ENCODE measurements around the gene TUBB3. TPM values are rescaled to one million over a fixed set of nuclear protein-coding genes. Genes with fewer than 3 reads are reported as not detected.
A peak's percentile ranks its signal among the peaks of the same experiment; 100 is the strongest.
"Not testable (repeated sequence)": the region's sequence is repeated elsewhere in the genome, so short reads cannot be mapped to it uniquely, and the experiment has no call there.

The TUBB3 gene
- 2.2 and 2.6 TPM in 2 replicates for total RNA-seq

DNA sequence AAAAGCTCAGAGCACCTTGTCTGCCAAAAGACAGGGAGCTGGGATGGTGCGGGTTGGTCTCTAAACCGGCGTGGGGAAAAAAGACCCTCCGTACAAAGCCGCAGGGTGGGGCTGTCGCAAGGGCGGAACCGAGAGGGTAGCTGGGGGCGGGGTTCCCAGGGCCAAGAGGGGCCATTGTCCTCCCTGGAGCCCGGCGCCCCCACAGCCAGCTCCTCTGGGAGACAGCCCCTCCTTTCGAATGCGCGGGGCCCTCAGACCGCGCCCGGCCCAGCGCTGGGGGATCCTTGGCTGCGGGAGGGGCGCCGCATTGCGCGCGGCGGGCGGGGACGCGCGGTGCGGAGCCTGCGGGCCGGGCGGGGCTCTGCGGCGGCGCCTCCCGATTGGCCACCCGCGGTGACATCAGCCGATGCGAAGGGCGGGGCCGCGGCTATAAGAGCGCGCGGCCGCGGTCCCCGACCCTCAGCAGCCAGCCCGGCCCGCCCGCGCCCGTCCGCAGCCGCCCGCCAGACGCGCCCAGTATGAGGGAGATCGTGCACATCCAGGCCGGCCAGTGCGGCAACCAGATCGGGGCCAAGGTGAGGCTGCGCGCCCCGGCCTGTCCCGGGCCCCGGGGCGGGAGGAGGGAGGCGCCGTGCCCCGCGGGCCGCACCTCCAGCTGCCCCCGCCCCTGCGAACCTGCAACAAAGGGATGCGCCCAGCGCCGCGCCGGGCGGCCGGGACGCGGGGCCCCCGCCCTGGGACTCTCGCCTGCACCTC lies at the start of gene TUBB3:
Gene TUBB3 (plus strand): TSS at position 459 of the 756 bp plus-strand sequence. CDS start 60 bp downstream, at position 519.
- peak; percentile 92 for DNase-seq
- Mint-ChIP-seq H3K4me3 (peak within 1 kb of the TSS; percentile 83), H3K4me1 (peaks cover 25% of the 10 kb centered on the region), H3K9me3 (no peaks in the 10 kb centered on the region), H3K27ac (peak within 1 kb of the TSS; percentile 10), H3K27me3 (peaks cover 19% of the 10 kb centered on the region), H3K36me3 (ENCODE audit: low read depth) (no peaks in the 10 kb centered on the region)
- intact Hi-C loops (cut with micrococcal nuclease): loop anchor here (2.0 to 5.0 kb wide), 3 partner anchors 106 to 221 kb away; partner anchors contain the start of genes FANCA, SPATA2L, VPS9D1 and ZNF276

DNA sequence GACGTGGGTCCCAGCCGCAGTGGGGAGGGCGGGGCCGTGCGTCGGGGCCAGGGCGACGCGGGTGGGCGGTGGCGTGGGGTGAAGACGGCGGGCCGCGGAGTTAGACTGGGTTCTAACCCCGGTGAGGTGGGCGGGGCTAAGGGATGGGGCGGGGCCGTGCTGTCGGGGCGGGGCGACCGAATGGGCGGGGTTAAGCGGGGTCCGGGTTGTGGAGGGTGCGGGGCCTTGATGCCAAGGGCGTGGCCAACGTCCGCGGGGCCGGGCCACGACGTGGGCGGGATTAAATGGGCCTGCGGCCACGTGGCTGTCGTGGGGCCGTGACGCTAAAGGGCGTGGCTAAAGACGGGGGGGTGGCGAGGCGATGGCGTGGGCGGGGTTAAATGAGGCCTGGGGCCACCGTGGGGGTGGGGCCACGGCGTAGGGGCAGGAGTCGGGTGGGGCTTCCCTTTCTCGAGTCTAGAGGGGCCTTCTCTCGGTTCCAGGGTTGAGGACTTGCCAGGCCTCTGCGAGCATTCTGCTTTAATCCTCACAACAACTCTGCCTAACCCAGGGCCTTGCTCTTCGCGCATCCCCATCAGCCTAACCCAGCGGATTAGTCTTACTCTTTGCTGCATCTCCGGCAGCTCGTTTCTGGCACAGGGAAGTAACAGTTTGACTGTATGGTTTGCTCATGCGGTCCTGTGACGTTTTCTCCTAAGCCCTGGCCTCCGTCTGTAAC lies 49.0 kb upstream of the TUBB3 start:
- DNase-seq: peak; percentile 97
- peak overlapping the region; percentile 92 for H3K4me3 Mint-ChIP-seq
- H3K9me3 Mint-ChIP-seq: peaks cover 4% of the 10 kb centered on the region
- H3K27ac Mint-ChIP-seq: peak overlapping the region; percentile 98
- no peaks in the 10 kb centered on the region for H3K27me3 Mint-ChIP-seq
- peaks cover 13% of the 10 kb centered on the region for H3K4me1 Mint-ChIP-seq
- peaks cover 43% of the 10 kb centered on the region for H3K36me3 Mint-ChIP-seq (ENCODE audit: low read depth)
- intact Hi-C loops (cut with micrococcal nuclease): loop anchor here (1.0 to 5.0 kb wide), 2 partner anchors 53 to 58 kb away; partner anchors contain the start of gene FANCA

DNA sequence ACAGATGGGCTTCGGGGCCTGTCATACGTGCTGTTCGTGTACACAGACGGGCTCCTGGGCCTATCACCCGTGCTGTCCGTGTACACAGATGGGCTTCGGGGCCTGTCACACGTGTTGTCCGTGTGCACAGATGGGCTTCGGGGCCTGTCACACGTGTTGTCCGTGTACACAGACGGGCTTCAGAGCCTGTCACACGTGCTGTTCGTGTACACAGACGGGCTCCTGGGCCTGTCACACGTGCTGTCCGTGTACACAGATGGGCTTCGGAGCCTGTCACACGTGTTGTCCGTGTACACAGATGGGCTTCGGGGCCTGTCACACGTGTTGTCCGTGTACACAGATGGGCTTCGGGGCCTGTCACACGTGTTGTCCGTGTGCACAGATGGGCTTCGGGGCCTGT lies 44.0 kb upstream of the TUBB3 start:
- H3K27me3 Mint-ChIP-seq; DNase-seq; H3K4me3 Mint-ChIP-seq; intact Hi-C loops (cut with micrococcal nuclease); H3K27ac Mint-ChIP-seq; H3K9me3 Mint-ChIP-seq: not testable (repeated sequence)
- H3K36me3 Mint-ChIP-seq (ENCODE audit: low read depth): peaks cover 54% of the 10 kb centered on the region
- peaks cover 11% of the 10 kb centered on the region for H3K4me1 Mint-ChIP-seq

DNA sequence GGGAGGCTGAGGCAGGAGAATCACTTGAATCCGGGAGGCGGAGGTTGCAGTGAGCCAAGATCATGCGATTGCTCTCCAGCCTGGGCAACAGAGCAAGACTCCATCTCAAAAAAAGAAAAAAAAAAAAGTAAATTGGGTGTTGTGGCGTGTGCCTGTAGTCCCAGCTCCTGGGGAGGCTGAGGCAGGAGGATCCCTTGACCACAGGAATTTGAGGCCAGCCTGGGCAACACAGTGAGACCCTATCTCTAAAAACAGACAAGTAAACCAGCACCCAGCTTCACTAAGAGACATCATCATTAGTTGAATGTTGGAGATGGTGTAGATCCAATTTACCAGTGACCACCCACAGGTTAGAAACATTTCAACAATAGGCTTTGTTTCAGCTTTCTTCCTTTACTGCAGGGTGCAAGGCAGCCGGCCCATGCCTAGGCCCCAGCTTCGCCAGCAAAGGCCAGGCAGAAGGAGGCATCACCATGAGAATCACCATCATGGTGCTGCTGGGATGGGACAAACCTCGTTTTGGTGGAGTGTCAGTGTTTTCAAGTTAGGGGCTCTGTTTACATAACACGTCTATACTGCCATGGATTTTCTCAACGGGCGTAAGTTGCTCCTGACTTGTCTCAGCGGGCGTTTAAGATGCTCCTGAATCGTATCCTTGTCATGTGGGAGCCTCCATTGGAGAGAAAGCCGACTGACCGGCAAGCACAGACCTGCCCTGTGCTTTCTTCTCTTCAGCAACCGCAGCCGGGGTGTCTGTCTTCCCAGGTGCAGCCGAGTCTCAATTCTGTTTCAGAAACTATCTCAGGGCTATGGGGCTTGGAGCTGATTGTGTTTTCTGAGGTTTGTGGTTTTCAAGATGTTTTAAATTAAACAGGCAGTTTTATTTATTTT lies 42.4 kb upstream of the TUBB3 start:
- Mint-ChIP-seq H3K4me1 (peaks cover 8% of the 10 kb centered on the region), H3K9me3 (no peaks in the 10 kb centered on the region), H3K4me3 (no peak overlapping the region), H3K27ac (no peak overlapping the region), H3K27me3 (no peaks in the 10 kb centered on the region), H3K36me3 (ENCODE audit: low read depth) (peaks cover 55% of the 10 kb centered on the region)
- intact Hi-C loops (cut with micrococcal nuclease): no loop called here
- peak; percentile 54 for DNase-seq

DNA sequence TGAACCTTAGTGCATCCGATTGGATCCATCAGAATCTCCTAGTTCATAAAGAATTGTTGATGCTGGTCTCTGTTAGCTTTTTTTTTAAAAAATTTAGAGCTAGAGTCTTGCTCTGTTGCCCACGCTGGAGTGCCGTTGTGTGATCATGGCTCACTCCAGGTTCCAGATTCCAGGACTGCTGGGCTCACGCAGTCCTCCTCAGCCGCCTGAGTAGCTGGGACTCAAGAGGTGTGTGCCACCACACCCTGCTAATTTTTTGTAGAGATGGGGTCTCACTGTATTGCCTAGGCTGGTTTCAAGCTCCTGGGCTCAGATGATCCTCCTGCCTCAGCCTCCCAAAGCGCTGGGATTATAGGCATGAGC lies 41.8 kb upstream of the TUBB3 start:
- no peaks in the 10 kb centered on the region for H3K9me3 Mint-ChIP-seq

DNA sequence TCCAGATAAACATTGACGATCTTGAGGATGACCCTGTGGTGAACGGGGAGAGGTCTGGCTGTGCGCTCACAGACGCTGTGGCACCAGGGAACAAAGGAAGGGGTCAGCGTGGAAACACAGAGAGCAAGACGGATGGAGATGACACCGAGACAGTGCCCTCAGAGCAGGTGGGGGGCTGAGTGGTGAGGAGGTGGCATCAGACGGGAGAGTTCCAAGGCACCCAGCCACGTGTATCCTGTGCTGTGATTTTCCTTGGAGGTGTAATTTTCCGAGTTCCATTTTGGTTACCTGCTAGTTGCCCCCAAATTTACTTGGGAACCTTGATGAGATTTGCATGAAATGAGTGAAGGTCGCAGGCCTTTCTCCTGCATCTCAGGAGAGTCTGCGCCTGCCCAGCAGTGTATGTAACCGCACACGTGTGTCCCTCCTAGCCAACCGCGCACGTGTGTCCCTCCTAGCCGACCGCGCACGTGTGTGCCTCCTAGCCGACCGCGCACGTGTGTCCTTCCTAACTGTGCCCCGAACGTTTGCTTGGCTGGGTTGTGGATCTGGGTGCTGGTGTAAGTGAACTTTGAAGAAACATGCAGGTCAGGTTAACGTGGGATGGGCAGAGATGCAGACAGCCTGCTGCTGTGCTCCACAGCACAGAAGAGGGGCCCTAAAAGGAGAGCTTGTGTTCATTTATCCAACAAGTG lies 39.6 kb upstream of the TUBB3 start:
- Mint-ChIP-seq H3K4me1 (peaks cover 7% of the 10 kb centered on the region), H3K9me3 (no peaks in the 10 kb centered on the region), H3K27ac (no peak overlapping the region), H3K27me3 (no peaks in the 10 kb centered on the region), H3K4me3 (no peak overlapping the region), H3K36me3 (ENCODE audit: low read depth) (peaks cover 60% of the 10 kb centered on the region)
- intact Hi-C loops (cut with micrococcal nuclease): no loop called here
- DNase-seq: no peak

More for the DNA sequence above, 41.8 kb upstream of the TUBB3 start:
- no peaks in the 10 kb centered on the region for H3K27me3 Mint-ChIP-seq
- peaks cover 8% of the 10 kb centered on the region for H3K4me1 Mint-ChIP-seq
- no peak overlapping the region for H3K27ac Mint-ChIP-seq
- peaks cover 55% of the 10 kb centered on the region for H3K36me3 Mint-ChIP-seq (ENCODE audit: low read depth)
- DNase-seq: no peak
- no peak overlapping the region for H3K4me3 Mint-ChIP-seq
- intact Hi-C loops (cut with micrococcal nuclease): no loop called here

DNA sequence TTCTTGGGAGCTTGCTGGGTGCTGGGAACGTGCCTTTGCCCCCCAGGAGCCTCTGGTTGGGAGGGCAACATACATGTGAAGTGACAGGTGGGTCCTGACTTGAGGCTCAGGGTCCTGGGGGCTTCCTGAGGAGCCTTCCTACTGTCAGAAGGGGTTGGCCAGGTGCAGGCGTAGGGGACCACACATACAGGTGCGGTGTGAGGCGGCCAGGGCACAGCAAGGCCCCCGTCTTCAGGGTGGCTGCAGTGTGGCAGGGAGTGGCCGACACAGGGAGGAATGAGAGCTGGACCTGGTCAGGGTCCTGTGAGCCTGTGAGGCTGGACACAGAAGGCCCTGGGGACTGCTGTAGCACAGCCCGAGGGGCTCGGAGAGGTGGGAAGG lies 39.1 kb upstream of the TUBB3 start:
- intact Hi-C loops (cut with micrococcal nuclease): no loop called here
- DNase-seq: no peak
- Mint-ChIP-seq H3K27me3 (no peaks in the 10 kb centered on the region), H3K4me3 (no peak overlapping the region), H3K4me1 (peaks cover 7% of the 10 kb centered on the region), H3K36me3 (ENCODE audit: low read depth) (peaks cover 57% of the 10 kb centered on the region), H3K27ac (no peak overlapping the region), H3K9me3 (no peaks in the 10 kb centered on the region)

DNA sequence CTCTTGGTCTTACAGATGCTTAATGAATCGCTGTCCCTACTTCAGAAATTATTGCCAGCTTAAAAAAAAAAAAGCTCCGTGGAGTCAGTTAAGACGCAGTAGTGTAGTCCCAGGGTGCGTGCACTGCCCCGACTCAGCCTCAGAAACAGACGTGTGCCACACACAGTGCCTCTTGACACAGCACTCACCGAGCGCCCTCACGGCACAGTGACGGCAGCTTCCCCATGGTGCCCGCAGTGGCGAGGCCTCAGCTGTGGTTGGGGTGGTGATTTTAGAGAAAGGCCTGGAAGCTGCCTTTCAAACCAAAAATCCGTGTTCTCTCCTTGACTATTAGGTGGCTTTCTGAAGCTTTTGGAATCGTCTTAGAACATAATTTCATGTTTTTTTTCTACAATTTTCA lies 35.9 kb upstream of the TUBB3 start:
- Mint-ChIP-seq H3K9me3 (no peaks in the 10 kb centered on the region), H3K4me1 (peaks cover 11% of the 10 kb centered on the region), H3K27me3 (no peaks in the 10 kb centered on the region), H3K4me3 (no peak overlapping the region), H3K36me3 (ENCODE audit: low read depth) (peaks cover 66% of the 10 kb centered on the region), H3K27ac (no peak overlapping the region)
- no peak for DNase-seq
- intact Hi-C loops (cut with micrococcal nuclease): no loop called here

DNA sequence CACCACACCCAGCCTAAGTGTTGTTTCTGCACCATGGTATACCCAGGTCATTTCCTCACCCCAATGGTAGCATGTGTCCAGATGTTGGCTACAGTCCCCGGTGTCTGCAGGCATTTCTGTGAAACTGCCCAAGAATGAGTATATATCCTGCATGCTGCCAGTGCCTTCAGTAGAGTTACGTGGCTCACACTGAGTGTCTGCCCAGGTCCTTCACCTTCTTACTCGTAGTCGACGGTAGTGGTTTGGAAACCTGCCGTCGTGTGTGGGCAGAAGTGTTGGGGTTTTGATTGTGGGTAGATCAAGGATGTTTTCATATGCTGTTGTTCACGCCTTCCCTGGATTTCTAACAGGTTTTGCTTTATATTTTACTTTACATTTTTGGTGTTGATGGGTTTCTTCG lies 32.9 kb upstream of the TUBB3 start:
- no peak for DNase-seq
- peaks cover 10% of the 10 kb centered on the region for H3K4me1 Mint-ChIP-seq
- H3K4me3 Mint-ChIP-seq: no peak overlapping the region
- intact Hi-C loops (cut with micrococcal nuclease): no loop called here
- peaks cover 51% of the 10 kb centered on the region for H3K36me3 Mint-ChIP-seq (ENCODE audit: low read depth)
- peak overlapping the region; percentile 53 for H3K27ac Mint-ChIP-seq
- H3K27me3 Mint-ChIP-seq: no peaks in the 10 kb centered on the region
- H3K9me3 Mint-ChIP-seq: no peaks in the 10 kb centered on the region

DNA sequence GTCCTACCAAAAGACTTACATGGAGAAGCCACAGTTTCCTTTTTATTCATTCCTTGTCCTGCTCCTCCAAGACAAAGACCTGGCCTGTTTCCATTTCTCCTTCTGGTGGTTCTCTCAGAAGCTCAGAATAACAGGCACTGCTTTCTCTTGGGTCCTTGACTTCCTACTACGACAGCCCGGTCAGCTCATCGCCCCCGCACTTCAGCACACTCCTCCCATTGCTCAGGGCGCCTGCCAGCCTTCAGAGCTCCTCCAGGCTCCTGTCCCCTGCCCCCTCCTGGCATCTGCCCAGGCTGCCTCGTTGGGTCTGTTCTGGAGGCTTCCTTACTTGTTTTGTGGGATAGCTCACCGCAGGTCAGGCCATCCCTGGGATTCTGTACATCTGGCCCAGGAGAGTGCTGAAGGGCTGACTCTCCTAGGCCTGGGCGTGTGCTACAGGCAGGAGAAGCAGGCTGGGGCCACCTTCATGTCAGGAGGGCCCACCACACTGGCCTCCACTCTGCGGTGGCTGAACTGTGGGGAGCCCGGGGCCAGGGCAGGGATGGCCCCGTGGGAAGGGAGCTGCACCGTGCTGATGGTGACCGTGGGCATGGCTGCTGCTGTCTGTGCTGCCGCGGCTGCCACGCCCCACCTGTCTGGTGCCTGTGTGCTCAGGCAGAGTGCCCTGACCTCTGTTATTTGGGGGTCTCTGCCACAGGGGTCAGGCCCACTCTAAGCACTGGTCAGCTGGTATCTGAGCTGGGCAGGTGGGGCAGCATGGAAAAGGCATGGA lies 32.1 kb upstream of the TUBB3 start:
- intact Hi-C loops (cut with micrococcal nuclease): no loop called here
- DNase-seq: no peak
- Mint-ChIP-seq H3K4me3 (no peak overlapping the region), H3K9me3 (no peaks in the 10 kb centered on the region), H3K4me1 (peaks cover 8% of the 10 kb centered on the region), H3K27ac (peak overlapping the region; percentile 17), H3K36me3 (ENCODE audit: low read depth) (peaks cover 49% of the 10 kb centered on the region), H3K27me3 (no peaks in the 10 kb centered on the region)

DNA sequence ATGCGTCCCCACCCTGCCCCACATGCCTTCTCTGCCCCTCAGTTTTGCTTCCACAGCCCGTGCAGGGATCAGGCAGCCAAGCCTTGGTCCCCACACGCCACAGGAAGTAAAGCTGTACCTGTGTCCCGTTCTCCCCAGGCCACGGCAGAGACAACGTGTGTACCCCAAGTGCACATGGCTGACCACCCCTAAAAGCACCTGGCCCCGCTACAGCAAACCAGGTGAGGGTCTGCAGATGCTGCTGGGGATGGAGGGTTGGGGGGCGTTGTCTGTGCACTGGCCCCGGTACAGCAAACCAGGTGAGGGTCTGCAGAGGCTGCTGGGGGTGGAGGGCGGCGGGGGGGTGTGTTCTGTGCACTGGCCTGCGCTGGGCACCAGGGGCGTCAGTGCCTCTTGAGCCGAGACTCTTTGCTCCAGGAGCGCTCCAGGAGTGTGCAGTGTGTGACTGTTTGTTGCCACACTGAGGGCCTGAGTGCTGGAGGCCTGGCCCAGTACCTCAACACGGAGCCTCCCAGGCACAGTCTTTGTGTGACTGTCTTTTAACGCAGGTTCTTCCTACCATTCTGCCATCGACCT lies 31.0 kb upstream of the TUBB3 start:
- no peak overlapping the region for H3K4me3 Mint-ChIP-seq
- H3K4me1 Mint-ChIP-seq: peaks cover 8% of the 10 kb centered on the region
- H3K36me3 Mint-ChIP-seq (ENCODE audit: low read depth): peaks cover 45% of the 10 kb centered on the region
- no peaks in the 10 kb centered on the region for H3K9me3 Mint-ChIP-seq
- no peak for DNase-seq
- intact Hi-C loops (cut with micrococcal nuclease): no loop called here
- H3K27ac Mint-ChIP-seq: no peak overlapping the region
- H3K27me3 Mint-ChIP-seq: no peaks in the 10 kb centered on the region

DNA sequence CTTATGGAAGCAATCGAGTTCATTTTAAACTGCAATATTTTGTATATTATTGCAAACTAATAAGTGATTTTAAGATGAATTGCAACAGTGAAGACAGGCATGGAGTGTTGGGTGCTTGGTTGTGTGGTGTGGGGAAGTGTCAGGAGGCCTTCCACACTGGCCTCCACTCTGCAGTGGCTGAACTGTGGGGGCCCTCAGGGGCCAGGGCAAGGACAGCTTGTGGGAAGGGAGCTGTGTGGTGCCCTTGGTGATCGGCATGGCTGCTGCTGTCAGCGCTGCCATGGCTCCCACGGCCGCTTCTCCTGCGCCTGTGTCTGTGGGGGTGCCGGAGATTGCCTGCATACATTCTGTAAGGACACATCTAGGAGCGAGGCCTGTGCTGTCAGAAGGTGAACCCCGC lies 30.5 kb upstream of the TUBB3 start:
- no peaks in the 10 kb centered on the region for H3K27me3 Mint-ChIP-seq
- H3K36me3 Mint-ChIP-seq (ENCODE audit: low read depth): peaks cover 44% of the 10 kb centered on the region
- no peak for DNase-seq
- no peaks in the 10 kb centered on the region for H3K9me3 Mint-ChIP-seq
- H3K4me3 Mint-ChIP-seq: no peak overlapping the region
- peaks cover 8% of the 10 kb centered on the region for H3K4me1 Mint-ChIP-seq
- H3K27ac Mint-ChIP-seq: no peak overlapping the region
- intact Hi-C loops (cut with micrococcal nuclease): no loop called here
